ENCODE data around the gene CAPN1. TPM values are rescaled to one million over a fixed set of nuclear protein-coding genes. Genes with fewer than 3 reads are reported as not detected.

Gene CAPN1
- total and polyA plus RNA-seq, 9 of the 15 experiments (the other 6 are each of a cell fraction or from before 2014, with no cell fraction given) = 3.5 to 199 (median 61.6) TPM

DNA sequence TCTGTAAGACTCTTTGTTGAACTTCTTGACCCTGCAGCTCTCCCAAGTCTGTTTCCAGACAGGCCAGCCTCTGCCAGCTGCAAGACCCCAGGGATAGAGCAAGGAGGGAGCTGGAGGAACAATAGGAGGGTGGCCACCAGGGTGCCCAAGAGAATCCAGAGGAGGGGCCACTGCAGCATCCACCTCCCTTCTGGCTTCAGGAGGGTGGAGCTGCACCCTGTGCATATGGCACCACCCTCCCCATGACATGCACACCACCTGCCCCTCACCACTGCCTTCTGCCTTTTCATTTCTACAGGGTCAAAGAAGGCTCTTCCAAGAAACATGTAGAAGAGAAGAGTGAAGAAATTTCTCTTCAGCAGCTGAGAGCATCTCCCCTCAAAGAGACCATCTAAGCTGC lies 60.0 kb downstream of the CAPN1 start (continued):
- TF ChIP-seq, protein P1, sequence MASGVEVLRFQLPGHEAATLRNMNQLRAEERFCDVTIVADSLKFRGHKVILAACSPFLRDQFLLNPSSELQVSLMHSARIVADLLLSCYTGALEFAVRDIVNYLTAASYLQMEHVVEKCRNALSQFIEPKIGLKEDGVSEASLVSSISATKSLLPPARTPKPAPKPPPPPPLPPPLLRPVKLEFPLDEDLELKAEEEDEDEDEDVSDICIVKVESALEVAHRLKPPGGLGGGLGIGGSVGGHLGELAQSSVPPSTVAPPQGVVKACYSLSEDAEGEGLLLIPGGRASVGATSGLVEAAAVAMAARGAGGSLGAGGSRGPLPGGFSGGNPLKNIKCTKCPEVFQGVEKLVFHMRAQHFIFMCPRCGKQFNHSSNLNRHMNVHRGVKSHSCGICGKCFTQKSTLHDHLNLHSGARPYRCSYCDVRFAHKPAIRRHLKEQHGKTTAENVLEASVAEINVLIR (CRISPR knock-in tag; IDR thresholded peaks at IDR 0.05) = no peak
- TF ChIP-seq, protein P2, sequence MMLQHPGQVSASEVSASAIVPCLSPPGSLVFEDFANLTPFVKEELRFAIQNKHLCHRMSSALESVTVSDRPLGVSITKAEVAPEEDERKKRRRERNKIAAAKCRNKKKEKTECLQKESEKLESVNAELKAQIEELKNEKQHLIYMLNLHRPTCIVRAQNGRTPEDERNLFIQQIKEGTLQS (IDR thresholded peaks at IDR 0.05) = no peak
- TF ChIP-seq, protein P2 (CRISPR knock-in tag; conservative IDR thresholded peaks at IDR 0.05) = no peak
- TF ChIP-seq NR3C1 (CRISPR knock-in tag; IDR thresholded peaks at IDR 0.05) (no peak), TAL1 (IDR thresholded peaks at IDR 0.05) (no peak), PPARD (CRISPR knock-in tag; IDR thresholded peaks at IDR 0.05) (no peak)
- TF ChIP-seq, protein P3, sequence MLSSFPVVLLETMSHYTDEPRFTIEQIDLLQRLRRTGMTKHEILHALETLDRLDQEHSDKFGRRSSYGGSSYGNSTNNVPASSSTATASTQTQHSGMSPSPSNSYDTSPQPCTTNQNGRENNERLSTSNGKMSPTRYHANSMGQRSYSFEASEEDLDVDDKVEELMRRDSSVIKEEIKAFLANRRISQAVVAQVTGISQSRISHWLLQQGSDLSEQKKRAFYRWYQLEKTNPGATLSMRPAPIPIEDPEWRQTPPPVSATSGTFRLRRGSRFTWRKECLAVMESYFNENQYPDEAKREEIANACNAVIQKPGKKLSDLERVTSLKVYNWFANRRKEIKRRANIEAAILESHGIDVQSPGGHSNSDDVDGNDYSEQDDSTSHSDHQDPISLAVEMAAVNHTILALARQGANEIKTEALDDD (IDR thresholded peaks at IDR 0.05) = no peak
- TF ChIP-seq, protein P4, sequence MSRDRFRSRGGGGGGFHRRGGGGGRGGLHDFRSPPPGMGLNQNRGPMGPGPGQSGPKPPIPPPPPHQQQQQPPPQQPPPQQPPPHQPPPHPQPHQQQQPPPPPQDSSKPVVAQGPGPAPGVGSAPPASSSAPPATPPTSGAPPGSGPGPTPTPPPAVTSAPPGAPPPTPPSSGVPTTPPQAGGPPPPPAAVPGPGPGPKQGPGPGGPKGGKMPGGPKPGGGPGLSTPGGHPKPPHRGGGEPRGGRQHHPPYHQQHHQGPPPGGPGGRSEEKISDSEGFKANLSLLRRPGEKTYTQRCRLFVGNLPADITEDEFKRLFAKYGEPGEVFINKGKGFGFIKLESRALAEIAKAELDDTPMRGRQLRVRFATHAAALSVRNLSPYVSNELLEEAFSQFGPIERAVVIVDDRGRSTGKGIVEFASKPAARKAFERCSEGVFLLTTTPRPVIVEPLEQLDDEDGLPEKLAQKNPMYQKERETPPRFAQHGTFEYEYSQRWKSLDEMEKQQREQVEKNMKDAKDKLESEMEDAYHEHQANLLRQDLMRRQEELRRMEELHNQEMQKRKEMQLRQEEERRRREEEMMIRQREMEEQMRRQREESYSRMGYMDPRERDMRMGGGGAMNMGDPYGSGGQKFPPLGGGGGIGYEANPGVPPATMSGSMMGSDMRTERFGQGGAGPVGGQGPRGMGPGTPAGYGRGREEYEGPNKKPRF (IDR thresholded peaks at IDR 0.05; ENCODE audit: low read depth, low read length) = no peak
- TF ChIP-seq, protein P5, sequence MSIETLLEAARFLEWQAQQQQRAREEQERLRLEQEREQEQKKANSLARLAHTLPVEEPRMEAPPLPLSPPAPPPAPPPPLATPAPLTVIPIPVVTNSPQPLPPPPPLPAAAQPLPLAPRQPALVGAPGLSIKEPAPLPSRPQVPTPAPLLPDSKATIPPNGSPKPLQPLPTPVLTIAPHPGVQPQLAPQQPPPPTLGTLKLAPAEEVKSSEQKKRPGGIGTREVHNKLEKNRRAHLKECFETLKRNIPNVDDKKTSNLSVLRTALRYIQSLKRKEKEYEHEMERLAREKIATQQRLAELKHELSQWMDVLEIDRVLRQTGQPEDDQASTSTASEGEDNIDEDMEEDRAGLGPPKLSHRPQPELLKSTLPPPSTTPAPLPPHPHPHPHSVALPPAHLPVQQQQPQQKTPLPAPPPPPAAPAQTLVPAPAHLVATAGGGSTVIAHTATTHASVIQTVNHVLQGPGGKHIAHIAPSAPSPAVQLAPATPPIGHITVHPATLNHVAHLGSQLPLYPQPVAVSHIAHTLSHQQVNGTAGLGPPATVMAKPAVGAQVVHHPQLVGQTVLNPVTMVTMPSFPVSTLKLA (conservative IDR thresholded peaks at IDR 0.05) = no peak
- TF ChIP-seq, protein P6, sequence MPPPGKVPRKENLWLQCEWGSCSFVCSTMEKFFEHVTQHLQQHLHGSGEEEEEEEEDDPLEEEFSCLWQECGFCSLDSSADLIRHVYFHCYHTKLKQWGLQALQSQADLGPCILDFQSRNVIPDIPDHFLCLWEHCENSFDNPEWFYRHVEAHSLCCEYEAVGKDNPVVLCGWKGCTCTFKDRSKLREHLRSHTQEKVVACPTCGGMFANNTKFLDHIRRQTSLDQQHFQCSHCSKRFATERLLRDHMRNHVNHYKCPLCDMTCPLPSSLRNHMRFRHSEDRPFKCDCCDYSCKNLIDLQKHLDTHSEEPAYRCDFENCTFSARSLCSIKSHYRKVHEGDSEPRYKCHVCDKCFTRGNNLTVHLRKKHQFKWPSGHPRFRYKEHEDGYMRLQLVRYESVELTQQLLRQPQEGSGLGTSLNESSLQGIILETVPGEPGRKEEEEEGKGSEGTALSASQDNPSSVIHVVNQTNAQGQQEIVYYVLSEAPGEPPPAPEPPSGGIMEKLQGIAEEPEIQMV (tag; conservative IDR thresholded peaks at IDR 0.05; ENCODE audit: low read depth) = no peak

Data from K562 (cell line).